ENCODE data around the gene CTIF.

Gene CTIF

DNA sequence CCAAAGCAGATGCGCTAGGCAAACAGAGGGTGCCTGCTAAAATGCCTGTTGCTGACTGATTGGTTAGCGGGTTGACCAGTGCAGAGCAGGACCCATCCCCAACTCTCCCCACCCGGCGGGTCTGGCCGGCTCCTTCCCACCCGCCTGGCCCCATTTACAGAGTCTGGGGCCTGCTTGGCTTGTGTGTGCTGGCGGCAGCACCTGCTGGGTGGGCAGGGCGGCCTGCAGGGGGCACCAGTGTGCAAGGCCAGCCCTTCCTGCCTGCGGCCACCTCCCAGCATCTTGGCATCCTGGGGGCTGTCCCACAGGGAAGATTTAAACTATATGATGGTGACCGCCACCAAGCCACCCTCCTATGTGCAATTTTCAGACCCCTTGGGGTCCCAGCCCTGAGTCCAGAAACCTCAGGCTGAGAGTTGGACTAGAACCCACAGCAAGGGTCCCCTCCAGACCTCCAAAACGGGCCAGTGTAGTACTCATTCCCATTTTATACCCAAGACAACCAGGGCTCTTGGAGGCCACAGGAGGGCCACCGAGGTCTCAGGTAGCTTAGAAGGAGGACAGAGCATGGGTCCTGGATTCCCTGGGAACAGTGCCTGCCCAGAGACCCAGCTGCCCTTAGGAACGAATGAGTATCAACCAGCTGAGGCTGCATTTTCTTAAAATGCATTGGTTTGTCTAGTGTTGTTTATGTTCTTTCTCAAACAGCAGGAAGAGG, 238.4 kb downstream of the CTIF start:
- Histone ChIP-seq H3K27me3 (replicated peaks) (no peaks in the 10 kb centered on the region), H3K27ac (peak overlapping the region; percentile 11), H3K36me3 (replicated peaks) (no peaks in the 10 kb centered on the region), H3K4me3 (ENCODE audit: low read depth, low read length) (no peak overlapping the region)
- TF ChIP-seq CTCF (IDR thresholded peaks at IDR 0.05; ENCODE audit: low read depth, low read length, missing control alignments): peak; percentile 94
- in situ Hi-C loops (cut with HindIII; ENCODE audit: low pct_ligation_motif_present, low sequenced_read_pairs): no loop called here
- DNase-seq: peak; percentile 36

GRCh38 chr18:48777744-48778116, 238.9 kb downstream of the CTIF start:
- in situ Hi-C loops (cut with HindIII; ENCODE audit: low pct_ligation_motif_present, low sequenced_read_pairs): no loop called here
- peak; percentile 54 for TF ChIP-seq CTCF (IDR thresholded peaks at IDR 0.05; ENCODE audit: low read depth, low read length, missing control alignments)
- Histone ChIP-seq H3K4me3 (ENCODE audit: low read depth, low read length) (no peak overlapping the region), H3K36me3 (replicated peaks) (no peaks in the 10 kb centered on the region), H3K27ac (peak overlapping the region; percentile 11), H3K27me3 (replicated peaks) (no peaks in the 10 kb centered on the region)
- no peak for DNase-seq

DNA sequence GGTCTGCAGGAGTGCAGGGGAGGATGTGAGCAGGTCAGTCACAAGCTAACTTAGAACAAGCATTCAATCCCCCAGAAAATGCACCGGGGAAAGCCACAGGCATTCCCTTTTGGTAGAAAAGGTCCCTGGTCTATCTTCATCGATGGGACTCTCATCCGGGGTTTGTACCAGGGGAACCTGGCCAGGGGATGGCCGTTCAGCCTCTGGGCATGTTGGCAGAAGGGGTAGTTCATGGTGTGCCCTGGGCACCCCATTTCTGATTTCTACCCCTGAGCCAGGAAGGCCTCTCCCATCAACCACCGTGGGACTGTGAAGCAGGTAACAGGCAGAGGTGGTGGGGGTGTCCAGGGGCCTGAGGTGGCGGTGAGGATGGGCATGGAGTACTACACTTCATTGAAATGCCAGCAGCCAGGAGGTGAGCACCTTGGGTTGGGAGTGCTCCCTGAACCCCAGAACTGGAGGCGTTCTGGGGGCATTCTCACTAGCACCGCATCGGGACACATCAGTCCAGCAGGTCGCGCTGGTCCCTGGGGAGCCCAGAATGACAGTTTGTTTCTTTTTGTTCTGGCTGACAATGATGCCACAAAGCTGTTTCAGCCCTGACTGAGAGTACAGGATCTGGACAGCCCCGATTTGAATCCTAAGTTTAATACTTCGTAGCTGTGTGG, 239.6 kb downstream of the CTIF start:
- no peak for TF ChIP-seq CTCF (IDR thresholded peaks at IDR 0.05; ENCODE audit: low read depth, low read length, missing control alignments)
- no peak overlapping the region for H3K4me3 ChIP-seq (ENCODE audit: low read depth, low read length)
- DNase-seq: no peak
- H3K27me3 ChIP-seq (replicated peaks): no peaks in the 10 kb centered on the region
- in situ Hi-C loops (cut with HindIII; ENCODE audit: low pct_ligation_motif_present, low sequenced_read_pairs): no loop called here
- H3K36me3 ChIP-seq (replicated peaks): no peaks in the 10 kb centered on the region
- no peak overlapping the region for H3K27ac ChIP-seq

GRCh38 chr18:48779462-48779861, 240.6 kb downstream of the CTIF start:
- no peaks in the 10 kb centered on the region for H3K36me3 ChIP-seq (replicated peaks)
- no peak for TF ChIP-seq CTCF (IDR thresholded peaks at IDR 0.05; ENCODE audit: low read depth, low read length, missing control alignments)
- in situ Hi-C loops (cut with HindIII; ENCODE audit: low pct_ligation_motif_present, low sequenced_read_pairs): no loop called here
- no peaks in the 10 kb centered on the region for H3K27me3 ChIP-seq (replicated peaks)
- H3K4me3 ChIP-seq (ENCODE audit: low read depth, low read length): no peak overlapping the region
- no peak for DNase-seq
- no peak overlapping the region for H3K27ac ChIP-seq

GRCh38 chr18:48780201-48780912, 241.5 kb downstream of the CTIF start:
- H3K27me3 ChIP-seq (replicated peaks): no peaks in the 10 kb centered on the region
- DNase-seq: no peak
- peak overlapping the region; percentile 76 for H3K27ac ChIP-seq
- H3K4me3 ChIP-seq (ENCODE audit: low read depth, low read length): no peak overlapping the region
- TF ChIP-seq CTCF (IDR thresholded peaks at IDR 0.05; ENCODE audit: low read depth, low read length, missing control alignments): no peak
- in situ Hi-C loops (cut with HindIII; ENCODE audit: low pct_ligation_motif_present, low sequenced_read_pairs): no loop called here
- no peaks in the 10 kb centered on the region for H3K36me3 ChIP-seq (replicated peaks)

Data from brain microvascular endothelial cell (primary cell).